ENCODE data around the gene BEND3.
"Not testable (repeated sequence)": the region's sequence is repeated elsewhere in the genome, so short reads cannot be mapped to it uniquely, and the experiment has no call there.

BEND3 gene

GRCh38 chr6:107120404-107120803 is 5.1 kb upstream of the BEND3 start:
- no peak for DNase-seq

GRCh38 chr6:107118976-107119375 is 3.7 kb upstream of the BEND3 start:
- no peak for DNase-seq

- DNase-seq: not testable (repeated sequence)
These were observed 3.2 kb upstream of the BEND3 start for GRCh38 chr6:107118540-107118939.

- no peak for DNase-seq
These were observed 1.6 kb upstream of the BEND3 start for GRCh38 chr6:107116931-107117330.

GRCh38 chr6:107116328-107116892 is 1.1 kb upstream of the BEND3 start:
- DNase-seq: peak; percentile 8 to 19

DNA sequence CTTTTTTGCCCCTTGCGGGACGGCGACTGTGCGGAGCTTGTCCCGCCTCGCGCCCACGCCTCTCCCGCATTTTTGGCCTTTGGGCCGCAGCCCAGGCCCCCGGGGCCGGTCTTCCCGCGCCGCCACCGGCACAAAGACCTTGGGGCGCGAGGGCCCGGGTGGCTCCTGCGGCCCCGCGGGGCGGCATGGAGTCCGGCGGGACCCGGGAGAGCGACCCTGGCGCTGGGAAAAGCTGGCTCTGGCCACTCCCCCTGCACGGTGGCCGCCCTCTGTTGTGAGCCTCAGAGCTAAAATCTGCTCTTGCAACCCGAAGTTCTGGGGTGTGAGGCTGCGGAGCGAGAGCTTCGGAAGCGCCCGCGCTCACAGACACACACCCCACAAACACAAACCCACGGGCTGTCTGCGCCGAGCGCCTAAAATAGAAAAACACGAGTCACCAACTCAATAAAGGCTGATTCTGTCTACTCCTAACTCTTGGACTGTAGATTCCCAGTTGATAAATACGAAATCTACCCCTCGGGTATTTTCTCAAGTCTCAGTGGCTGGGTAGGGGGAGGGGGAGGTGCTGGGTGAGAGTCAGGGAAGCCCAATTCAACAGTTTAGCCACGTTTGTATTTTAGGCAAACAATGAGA is 496 bp upstream of the BEND3 start:
- DNase-seq: peak in 1 of 2 donors; percentile 14

DNA sequence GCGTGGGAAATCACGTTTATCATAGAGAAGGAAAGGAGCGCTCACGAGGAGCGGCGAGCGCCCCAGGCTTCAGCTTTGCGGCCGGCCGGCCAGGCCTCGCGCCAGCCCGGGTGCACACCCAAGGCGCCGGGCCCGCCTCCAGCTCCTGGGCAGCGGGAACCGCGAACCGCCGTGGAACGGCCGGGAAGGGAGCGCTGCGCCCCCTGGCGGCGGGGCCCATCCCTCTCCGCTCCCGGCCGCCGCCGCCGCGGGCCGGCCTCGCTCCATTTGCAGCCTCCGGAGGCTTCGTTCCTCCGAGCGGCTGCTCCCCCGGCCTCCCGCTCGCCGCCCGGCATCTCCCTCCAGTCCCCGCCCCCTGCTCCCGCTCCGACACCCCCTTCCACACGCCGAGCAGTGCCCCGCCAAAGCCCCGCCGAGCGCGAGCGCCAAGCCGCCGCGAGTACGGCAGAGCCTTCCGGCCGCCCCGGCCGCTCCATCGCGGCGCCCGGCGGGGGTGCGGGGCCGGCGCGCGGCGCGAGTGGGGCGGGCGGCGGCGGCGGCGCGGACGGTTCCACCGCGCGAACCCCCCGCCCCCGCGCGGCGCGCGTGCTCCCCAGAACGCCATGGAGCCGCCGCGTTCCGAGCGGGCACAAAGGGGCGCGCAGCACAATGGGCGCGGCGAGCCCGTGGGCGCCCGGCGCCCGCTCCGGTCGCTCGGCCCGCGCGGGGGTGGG is 946 bp downstream of the BEND3 start:
- peak; percentile 66 to 67 for DNase-seq

GRCh38 chr6:107110200-107110599 is 5.1 kb downstream of the BEND3 start:
- no peak for DNase-seq

DNA sequence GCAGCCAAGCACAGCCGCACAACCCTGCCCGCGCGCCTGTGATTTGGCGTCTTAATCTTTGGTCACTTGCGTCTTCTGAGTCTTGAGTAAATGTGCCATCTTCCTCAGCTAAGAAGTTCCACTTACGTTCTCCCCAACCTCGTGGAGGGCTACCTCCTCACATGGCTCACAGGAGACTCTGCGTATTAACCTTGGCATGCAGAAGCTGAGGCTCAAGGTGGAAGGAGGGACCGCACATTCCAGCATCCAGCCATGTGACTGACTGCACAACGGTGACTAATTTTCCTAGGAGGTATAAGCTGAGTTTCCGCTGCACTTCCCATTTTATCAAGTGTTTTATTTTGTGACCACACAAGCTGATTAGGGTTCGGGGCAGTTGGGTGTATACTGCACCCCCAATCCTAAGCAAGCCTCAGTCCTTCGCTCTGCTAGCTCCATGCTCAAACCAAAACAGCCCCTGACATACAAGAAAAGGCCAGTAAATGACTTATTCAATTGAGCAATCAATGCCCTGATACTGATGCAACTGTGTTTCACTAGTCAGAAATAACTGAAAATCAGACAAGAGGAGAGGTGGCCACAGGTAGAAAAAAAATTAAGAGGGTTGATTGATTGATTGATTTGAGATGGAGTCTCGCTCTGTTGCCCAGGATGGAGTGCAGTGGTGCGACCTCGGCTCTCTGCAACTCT is 7.0 kb downstream of the BEND3 start:
- no peak for DNase-seq

DNA sequence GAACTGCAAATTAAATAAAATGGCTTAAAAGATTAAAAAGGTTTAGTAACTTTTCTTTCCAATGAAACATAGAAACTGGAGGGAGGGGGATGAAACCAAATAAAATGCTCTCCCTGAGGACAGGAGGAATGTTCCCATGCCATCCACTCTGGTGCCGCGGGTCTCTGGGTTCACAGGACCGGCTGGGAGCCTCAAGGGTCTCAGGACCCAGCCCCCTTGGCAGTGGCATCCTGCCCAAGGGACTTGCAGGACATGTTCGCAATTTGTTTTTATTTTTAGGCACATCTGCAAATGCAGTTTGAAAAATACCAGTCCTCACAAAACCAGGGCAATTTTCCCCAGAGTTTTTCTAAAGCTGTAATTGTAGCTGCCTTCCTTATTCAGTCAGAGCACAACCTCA is 7.5 kb downstream of the BEND3 start:
- DNase-seq: no peak

- no peak for DNase-seq
These were observed 9.2 kb downstream of the BEND3 start for GRCh38 chr6:107106165-107106564.

GRCh38 chr6:107105511-107106116 is 9.7 kb downstream of the BEND3 start:
- DNase-seq: no peak

- no peak for DNase-seq
These were observed 12.2 kb downstream of the BEND3 start for GRCh38 chr6:107103082-107103481.

- DNase-seq: no peak
These were observed 12.9 kb downstream of the BEND3 start for GRCh38 chr6:107102414-107102805.

- DNase-seq: no peak
These were observed 13.5 kb downstream of the BEND3 start for GRCh38 chr6:107101686-107102413.

DNA sequence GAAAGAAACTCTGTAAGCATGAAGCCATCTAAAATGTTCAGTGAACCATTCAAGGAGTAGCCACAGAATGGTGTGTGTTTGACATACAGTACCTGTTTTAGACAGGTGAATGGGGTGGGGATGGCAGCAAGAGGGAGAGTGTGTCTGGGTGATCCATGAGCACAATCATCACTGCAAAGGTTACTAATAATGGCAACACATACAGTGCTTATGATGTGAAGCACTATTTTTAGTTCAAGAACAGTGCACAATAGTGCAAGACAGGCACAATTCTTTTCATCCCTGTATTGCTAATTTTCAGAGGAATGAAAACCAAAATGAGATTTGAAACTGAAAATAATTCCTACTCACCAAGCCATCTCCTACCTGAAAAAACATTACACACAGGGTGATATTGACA is 14.1 kb downstream of the BEND3 start:
- no peak for DNase-seq

DNA sequence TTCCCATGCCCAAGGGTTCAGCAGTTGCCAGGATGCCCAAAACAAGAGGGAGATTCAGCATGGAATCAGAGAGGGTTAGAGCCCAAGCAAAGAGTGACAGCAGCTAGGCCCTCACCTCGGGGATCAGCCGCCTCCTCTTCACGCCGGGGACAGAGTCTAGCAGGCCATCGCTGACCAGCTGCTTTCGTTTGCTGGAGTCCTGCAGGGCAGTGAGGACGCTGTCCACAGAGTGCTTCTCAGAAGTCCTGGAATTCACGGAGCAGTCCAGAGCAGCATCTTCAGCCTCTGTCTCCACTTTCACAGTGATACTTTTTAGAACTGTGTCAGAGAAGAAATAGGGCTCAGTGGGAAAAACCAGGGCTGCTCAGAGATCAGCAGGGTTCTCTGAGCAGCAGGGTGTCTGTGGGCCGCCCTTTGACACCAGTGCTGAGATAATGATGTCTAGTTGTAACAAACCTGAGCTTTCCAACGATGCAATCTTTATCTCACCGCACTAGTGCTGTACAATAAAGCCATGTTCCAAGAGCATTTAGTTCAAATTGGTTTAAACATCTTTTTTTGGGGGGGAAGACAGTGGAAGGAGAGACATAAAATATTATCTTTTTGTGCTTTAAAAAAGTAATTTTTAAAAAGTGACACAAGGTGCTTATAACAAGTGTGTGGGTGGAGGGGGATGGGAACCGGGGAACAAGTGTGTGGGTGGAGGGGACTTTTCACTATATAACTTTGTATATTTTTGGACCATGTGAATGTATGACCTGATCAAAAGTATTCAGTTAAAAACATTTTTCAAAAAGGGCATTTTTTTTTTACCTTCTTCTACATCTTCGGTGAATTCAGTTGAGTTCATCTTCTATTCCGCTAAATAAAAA is 16.6 kb downstream of the BEND3 start:
- DNase-seq: no peak

DNA sequence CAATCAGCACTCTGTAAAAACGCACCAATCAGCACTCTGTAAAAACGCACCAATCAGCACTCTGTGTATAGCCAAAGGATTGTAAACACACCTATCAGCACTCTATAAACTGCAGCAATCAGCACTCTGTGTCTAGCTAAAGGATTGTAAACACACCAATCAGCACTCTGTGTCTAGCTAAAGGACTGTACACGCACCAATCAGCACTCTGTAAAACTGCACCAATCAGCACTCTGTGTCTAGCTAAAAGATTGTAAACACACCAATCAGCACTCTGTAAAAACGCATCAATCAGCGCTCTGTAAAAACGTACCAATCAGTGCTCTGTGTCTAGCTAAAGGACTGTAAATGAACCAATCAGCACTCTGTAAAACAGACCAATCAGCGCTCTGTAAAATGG is 30.9 kb downstream of the BEND3 start:
- not testable (repeated sequence) for DNase-seq

DNA sequence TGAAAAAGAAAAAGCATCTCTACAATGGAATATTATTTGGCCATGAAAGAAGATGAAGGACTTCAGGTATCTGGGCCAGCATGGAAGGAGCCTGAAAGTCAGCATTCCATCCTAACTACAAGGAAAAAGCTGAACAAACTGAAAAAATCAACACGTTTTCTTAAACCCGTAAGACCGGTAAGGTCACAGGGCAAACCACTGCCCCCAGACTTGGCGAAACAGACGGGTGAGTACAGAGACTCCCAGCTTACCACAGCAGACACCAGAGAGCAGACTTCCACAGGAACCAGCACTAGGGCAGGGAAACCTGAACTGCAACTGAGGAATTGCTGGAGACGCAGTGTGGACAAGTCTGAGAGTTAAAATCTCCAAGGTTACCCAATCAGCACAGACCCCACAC is 31.4 kb downstream of the BEND3 start:
- DNase-seq: no peak

DNA sequence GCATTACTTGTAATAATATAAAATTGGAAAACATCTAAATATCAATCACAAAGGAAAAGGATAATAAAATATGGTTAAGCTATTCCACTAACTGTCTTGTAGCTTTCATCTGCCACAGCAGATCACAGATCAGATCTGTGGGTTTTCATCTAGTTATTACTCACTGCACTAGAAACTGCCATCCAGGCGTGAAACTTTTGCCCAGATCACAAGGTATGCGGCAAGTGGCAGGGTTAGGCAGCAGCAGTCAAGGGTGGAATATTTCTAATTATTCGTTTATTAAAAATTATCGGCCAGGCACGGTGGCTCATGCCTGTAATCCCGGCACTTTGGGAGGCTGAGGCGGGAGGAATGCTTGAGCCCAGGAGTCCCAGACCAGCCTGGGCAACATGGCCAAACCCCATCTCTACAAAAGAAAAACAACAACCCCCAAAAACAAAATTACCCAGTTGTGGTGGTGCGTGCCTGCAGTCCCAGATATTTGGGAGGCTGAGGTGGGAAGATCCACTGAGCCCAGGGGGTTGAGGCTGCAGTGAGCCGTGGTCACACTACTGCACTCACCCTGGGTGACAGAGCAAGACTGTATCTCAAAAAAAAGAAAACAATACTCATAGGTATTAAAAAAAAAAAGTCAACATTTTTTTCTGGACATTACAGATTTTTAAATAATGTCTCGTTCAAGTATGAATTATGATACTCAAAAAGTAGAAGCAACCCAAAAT is 32.1 kb downstream of the BEND3 start:
- no peak for DNase-seq

GRCh38 chr6:107082045-107082444 is 33.3 kb downstream of the BEND3 start:
- no peak for DNase-seq
